ENCODE measurements around the gene CNN1.

The CNN1 gene

DNA sequence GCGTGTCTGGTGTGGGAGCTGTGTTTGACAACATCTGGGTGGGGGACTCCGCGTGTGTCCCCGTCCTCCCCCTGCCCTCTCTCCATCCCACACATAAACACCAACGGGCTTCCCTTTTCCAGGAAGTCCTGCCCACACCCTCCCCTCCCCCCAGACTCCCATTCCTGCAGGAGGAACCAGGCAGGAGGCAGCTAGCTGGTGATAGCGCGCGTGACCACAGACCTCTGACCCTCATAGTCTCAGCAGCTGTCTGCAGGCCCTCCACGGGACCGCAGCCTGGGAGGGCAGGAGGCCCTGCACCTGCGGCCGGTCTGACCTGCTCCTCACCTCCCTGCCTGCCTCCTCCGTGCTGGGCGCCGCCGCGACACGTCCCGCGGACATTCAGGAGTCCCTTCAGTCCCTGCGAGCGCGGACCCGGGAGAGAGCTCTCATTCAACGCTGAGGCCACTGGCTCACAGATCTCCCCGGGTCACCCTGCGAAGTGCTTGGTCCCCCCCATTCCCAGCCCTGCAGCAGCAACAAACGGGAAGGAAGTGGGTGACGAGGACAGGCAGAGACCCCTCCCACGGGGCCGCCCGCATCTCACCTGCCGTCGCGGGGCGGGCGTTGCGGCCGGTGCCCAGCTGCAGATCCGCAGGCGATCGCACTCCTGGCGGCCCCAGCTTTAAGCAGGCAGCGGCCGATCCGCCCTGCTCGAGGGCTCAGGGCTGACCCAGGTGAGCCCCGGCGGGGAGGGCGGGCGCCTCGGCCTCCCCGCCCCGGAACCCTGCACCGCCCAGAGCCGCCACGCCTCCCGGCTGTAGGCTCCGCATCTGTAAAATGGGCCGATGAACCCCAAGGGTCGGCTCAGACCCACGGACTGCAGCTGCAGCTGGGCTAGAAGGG, 39.8 kb downstream of the CNN1 start:
- peak overlapping the region in 2 of 5 donors; percentile 56 to 62 for H3K9ac ChIP-seq (ENCODE audit: low read length in 5 of 5)
- peaks cover 0 to 9% (median 0%) of the 10 kb centered on the region in 5 donors for H3K36me3 ChIP-seq (ENCODE audit: control insufficient read depth in 5 of 5, insufficient read depth in 5 of 5, low read length in 5 of 5)
- H3K27me3 ChIP-seq (ENCODE audit: control insufficient read depth in 5 of 5, insufficient read depth in 4 of 5, low read length in 5 of 5): peaks cover 12 to 20% (median 14%) of the 10 kb centered on the region in 5 donors
- peaks cover 5 to 26% (median 15%) of the 10 kb centered on the region in 5 donors for H3K4me1 ChIP-seq (ENCODE audit: control insufficient read depth in 5 of 5, insufficient read depth in 5 of 5, low read length in 5 of 5)
- no peak overlapping the region for H3K27ac ChIP-seq (ENCODE audit: low read depth, low read length)
- H3K4me3 ChIP-seq (ENCODE audit: low read depth in 1 of 5, low read length in 5 of 5): peak overlapping the region; percentile 19 to 64 (median 52)
- no peaks in the 10 kb centered on the region for H3K9me3 ChIP-seq (ENCODE audit: control insufficient read depth in 5 of 5, low read length in 5 of 5)

DNA sequence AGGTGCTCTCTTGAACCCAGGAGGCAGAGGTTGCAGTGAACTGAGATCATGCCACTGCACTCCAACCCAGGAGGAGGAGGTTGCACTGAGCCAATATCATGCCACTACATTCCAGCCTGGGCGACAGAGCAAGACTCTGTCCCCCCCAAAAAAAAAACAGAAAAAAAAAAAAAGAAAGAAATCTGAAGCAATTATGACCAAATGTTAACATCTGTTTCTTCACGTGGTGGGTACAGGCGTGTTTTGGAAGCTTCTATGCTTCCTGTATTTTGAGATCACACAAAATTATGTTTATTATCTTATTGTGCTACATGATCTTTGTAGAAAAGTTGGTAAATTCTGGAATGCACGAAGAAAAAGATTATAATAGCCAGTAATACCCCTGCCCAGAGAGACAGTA, 41.5 kb downstream of the CNN1 start:
- Histone ChIP-seq H3K27ac (ENCODE audit: low read depth, low read length) (no peak overlapping the region), H3K27me3 (ENCODE audit: control insufficient read depth in 5 of 5, insufficient read depth in 4 of 5, low read length in 5 of 5) (peaks cover 12 to 20% (median 14%) of the 10 kb centered on the region in 5 donors), H3K4me3 (ENCODE audit: low read depth in 1 of 5, low read length in 5 of 5) (no peak overlapping the region), H3K9ac (ENCODE audit: low read length in 5 of 5) (no peak overlapping the region), H3K4me1 (ENCODE audit: control insufficient read depth in 5 of 5, insufficient read depth in 5 of 5, low read length in 5 of 5) (peaks cover 5 to 26% (median 15%) of the 10 kb centered on the region in 5 donors), H3K36me3 (ENCODE audit: control insufficient read depth in 5 of 5, insufficient read depth in 5 of 5, low read length in 5 of 5) (peaks cover 0 to 7% (median 0%) of the 10 kb centered on the region in 5 donors), H3K9me3 (ENCODE audit: control insufficient read depth in 5 of 5, low read length in 5 of 5) (no peaks in the 10 kb centered on the region)

DNA sequence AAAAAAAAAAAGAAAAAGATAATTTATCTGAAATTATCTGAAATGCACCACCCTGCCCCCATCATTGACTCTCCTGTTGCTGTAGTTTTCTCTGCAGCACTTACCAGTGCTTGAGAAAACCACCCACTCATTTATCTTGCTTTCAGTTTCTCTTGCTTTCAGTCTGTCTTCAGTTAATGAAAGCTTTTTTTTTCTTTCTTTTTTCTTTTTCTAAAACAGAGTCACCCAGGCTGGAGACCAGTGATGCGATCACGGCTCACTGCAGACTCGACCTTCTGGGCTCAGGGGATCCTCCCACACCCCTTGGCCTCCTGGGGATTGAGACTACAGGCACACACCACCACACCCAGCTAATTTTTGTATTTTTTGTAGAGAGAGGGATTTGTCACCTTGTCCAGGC, 43.1 kb downstream of the CNN1 start:
- no peaks in the 10 kb centered on the region for H3K36me3 ChIP-seq (ENCODE audit: control insufficient read depth in 5 of 5, insufficient read depth in 5 of 5, low read length in 5 of 5)
- H3K9ac ChIP-seq (ENCODE audit: low read length in 5 of 5): no peak overlapping the region
- no peak overlapping the region for H3K4me3 ChIP-seq (ENCODE audit: low read depth in 1 of 5, low read length in 5 of 5)
- no peaks in the 10 kb centered on the region for H3K9me3 ChIP-seq (ENCODE audit: control insufficient read depth in 5 of 5, low read length in 5 of 5)
- H3K27me3 ChIP-seq (ENCODE audit: control insufficient read depth in 5 of 5, insufficient read depth in 4 of 5, low read length in 5 of 5): peaks cover 12 to 20% (median 14%) of the 10 kb centered on the region in 5 donors
- H3K27ac ChIP-seq (ENCODE audit: low read depth, low read length): no peak overlapping the region
- peaks cover 5 to 22% (median 15%) of the 10 kb centered on the region in 5 donors for H3K4me1 ChIP-seq (ENCODE audit: control insufficient read depth in 5 of 5, insufficient read depth in 5 of 5, low read length in 5 of 5)

DNA sequence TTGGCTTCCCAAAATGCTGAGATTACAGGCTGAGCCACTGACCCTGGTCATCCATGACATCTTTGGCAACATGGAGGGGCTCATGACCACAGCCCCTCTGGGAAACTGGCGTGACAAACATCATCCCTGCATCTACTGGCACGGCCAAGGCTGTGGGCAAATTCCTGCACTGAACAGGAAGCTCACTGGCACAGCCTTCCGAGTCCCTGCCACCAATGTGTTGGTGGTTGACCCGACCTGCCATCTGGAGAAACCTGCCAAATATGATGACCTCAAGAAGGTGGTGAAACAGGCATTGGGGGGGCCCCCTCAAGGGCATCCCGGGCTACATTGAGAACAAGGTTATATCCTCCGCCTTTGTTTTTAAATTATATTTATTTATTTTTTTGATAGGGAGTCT, 47.7 kb downstream of the CNN1 start:
- H3K27ac ChIP-seq (ENCODE audit: low read depth, low read length): no peak overlapping the region
- H3K9me3 ChIP-seq (ENCODE audit: control insufficient read depth in 5 of 5, low read length in 5 of 5): no peaks in the 10 kb centered on the region
- H3K4me1 ChIP-seq (ENCODE audit: control insufficient read depth in 5 of 5, insufficient read depth in 5 of 5, low read length in 5 of 5): peaks cover 0 to 5% (median 4%) of the 10 kb centered on the region in 5 donors
- H3K4me3 ChIP-seq (ENCODE audit: low read depth in 1 of 5, low read length in 5 of 5): no peak overlapping the region
- H3K9ac ChIP-seq (ENCODE audit: low read length in 5 of 5): no peak overlapping the region
- no peaks in the 10 kb centered on the region for H3K36me3 ChIP-seq (ENCODE audit: control insufficient read depth in 5 of 5, insufficient read depth in 5 of 5, low read length in 5 of 5)
- no peaks in the 10 kb centered on the region for H3K27me3 ChIP-seq (ENCODE audit: control insufficient read depth in 5 of 5, insufficient read depth in 4 of 5, low read length in 5 of 5)

DNA sequence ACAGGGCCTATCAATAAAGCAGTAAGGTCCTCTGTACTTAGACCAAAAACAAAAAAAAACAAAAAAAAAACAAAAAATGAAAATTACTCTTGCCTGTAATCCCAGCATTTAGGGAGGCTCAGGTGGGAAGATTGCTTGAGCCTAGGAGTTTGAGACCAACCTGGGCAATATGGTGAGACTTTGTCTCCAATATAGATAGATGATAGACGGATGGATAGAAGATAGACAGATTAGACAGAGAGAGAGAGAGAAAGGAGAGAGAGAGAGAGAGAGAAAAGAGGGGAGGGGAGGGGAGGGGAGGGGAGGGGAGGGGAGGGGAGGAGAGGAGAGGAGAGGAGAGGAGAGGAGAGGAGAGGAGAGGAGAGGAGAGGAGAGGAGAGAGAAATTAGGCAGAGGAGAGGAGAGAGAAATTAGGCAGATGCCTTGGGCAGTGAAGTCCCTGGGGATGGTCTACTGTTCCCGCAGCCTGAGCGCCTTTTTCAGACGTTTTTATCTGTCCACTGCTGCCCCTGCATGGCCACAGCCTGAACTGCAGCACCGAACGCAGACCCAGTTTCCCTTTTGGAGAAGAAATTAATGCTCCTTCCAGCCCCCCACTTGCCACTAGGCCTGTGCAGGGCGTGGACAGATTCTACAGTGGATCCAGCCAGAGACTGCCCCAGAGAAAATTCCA, 48.8 kb downstream of the CNN1 start:
- no peak overlapping the region for H3K4me3 ChIP-seq (ENCODE audit: low read depth in 1 of 5, low read length in 5 of 5)
- H3K4me1 ChIP-seq (ENCODE audit: control insufficient read depth in 5 of 5, insufficient read depth in 5 of 5, low read length in 5 of 5): peaks cover 0 to 5% (median 4%) of the 10 kb centered on the region in 5 donors
- H3K27me3 ChIP-seq (ENCODE audit: control insufficient read depth in 5 of 5, insufficient read depth in 4 of 5, low read length in 5 of 5): no peaks in the 10 kb centered on the region
- H3K9ac ChIP-seq (ENCODE audit: low read length in 5 of 5): no peak overlapping the region
- no peaks in the 10 kb centered on the region for H3K36me3 ChIP-seq (ENCODE audit: control insufficient read depth in 5 of 5, insufficient read depth in 5 of 5, low read length in 5 of 5)
- H3K9me3 ChIP-seq (ENCODE audit: control insufficient read depth in 5 of 5, low read length in 5 of 5): no peaks in the 10 kb centered on the region
- H3K27ac ChIP-seq (ENCODE audit: low read depth, low read length): no peak overlapping the region

DNA sequence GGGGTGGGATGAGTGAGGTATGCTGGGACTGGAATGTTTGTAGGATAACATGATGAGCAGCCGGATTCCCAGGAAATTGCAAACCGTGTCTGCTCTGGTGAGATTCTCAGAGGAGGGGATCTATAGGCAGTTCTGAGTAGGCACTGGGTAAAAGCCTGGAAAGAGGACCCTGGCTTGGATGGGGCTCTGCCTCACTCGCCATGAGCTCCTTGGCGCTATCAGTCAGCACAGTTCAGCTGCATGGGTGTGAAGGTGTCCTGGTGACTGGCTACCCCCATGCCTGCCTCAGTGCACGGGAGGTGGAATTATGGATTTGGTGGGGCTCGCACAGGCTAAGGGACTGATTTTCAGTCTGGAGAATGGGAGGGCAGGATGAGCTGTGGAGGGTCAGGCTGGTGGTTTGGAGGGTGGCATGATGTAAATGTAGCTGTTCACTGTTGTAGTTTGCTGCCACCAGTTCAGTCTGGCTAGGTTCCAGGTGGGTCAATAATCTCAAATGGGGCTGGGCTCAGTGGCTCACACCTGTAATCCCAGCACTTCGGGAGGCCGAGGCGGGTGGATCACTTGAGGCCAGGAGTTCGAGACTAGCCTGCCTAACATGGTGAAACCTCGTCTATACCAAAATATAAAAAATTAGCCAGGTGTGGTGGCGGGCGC, 49.5 kb downstream of the CNN1 start:
- Histone ChIP-seq H3K9me3 (ENCODE audit: control insufficient read depth in 5 of 5, low read length in 5 of 5) (no peaks in the 10 kb centered on the region), H3K9ac (ENCODE audit: low read length in 5 of 5) (peak overlapping the region in 1 of 5 donors; percentile 39), H3K4me3 (ENCODE audit: low read depth in 1 of 5, low read length in 5 of 5) (no peak overlapping the region), H3K36me3 (ENCODE audit: control insufficient read depth in 5 of 5, insufficient read depth in 5 of 5, low read length in 5 of 5) (no peaks in the 10 kb centered on the region), H3K27ac (ENCODE audit: low read depth, low read length) (no peak overlapping the region), H3K4me1 (ENCODE audit: control insufficient read depth in 5 of 5, insufficient read depth in 5 of 5, low read length in 5 of 5) (peaks cover 0 to 5% (median 4%) of the 10 kb centered on the region in 5 donors), H3K27me3 (ENCODE audit: control insufficient read depth in 5 of 5, insufficient read depth in 4 of 5, low read length in 5 of 5) (no peaks in the 10 kb centered on the region)

DNA sequence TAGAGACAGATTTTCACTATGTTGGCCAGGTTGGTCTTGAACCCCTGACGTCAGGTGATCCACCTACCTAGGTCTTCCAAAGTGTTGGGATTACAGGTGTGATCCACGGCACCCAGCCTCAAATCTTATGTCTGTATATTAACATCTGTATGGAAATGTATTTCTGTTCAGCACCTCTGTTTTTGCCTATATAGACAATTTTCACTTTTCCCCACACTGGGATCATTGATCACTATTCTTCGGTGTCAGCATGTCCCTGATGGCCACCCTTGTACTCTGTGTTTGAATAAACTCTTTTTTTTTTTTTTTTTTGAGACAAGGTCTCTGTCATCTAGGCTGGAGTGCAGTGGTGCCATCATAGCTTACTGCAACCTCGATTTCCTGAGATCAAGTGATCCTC, 55.4 kb downstream of the CNN1 start:
- Histone ChIP-seq H3K36me3 (ENCODE audit: control insufficient read depth in 5 of 5, insufficient read depth in 5 of 5, low read length in 5 of 5) (no peaks in the 10 kb centered on the region), H3K9me3 (ENCODE audit: control insufficient read depth in 5 of 5, low read length in 5 of 5) (no peaks in the 10 kb centered on the region), H3K4me1 (ENCODE audit: control insufficient read depth in 5 of 5, insufficient read depth in 5 of 5, low read length in 5 of 5) (peaks cover 0 to 25% (median 16%) of the 10 kb centered on the region in 5 donors), H3K27ac (ENCODE audit: low read depth, low read length) (no peak overlapping the region), H3K9ac (ENCODE audit: low read length in 5 of 5) (no peak overlapping the region), H3K4me3 (ENCODE audit: low read depth in 1 of 5, low read length in 5 of 5) (no peak overlapping the region), H3K27me3 (ENCODE audit: control insufficient read depth in 5 of 5, insufficient read depth in 4 of 5, low read length in 5 of 5) (no peaks in the 10 kb centered on the region)

DNA sequence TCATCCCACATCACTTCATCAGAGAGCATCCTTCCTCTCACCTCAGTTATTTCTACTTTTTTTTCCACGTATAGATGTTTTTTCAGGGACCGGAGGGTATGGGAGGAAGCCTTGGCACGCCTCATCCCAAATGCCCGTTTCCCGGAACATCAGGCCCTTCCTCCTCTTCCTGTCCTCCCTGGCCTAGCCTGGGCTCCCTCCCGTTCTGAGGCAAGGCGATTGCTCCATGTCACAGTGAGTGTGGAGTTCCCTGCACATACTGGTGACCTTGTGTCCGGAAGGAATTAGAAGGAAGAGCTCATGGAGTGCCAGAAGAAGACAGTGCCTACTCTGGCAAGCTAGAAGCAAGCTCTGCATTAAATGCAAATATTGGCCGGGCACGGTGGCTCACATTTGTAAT, 57.5 kb downstream of the CNN1 start:
- Histone ChIP-seq H3K4me3 (ENCODE audit: low read depth in 1 of 5, low read length in 5 of 5) (peak overlapping the region in 1 of 5 donors; percentile 98), H3K4me1 (ENCODE audit: control insufficient read depth in 5 of 5, insufficient read depth in 5 of 5, low read length in 5 of 5) (peaks cover 0 to 28% (median 16%) of the 10 kb centered on the region in 5 donors), H3K36me3 (ENCODE audit: control insufficient read depth in 5 of 5, insufficient read depth in 5 of 5, low read length in 5 of 5) (no peaks in the 10 kb centered on the region), H3K9ac (ENCODE audit: low read length in 5 of 5) (peak overlapping the region in 1 of 5 donors; percentile 11), H3K27ac (ENCODE audit: low read depth, low read length) (no peak overlapping the region), H3K9me3 (ENCODE audit: control insufficient read depth in 5 of 5, low read length in 5 of 5) (no peaks in the 10 kb centered on the region), H3K27me3 (ENCODE audit: control insufficient read depth in 5 of 5, insufficient read depth in 4 of 5, low read length in 5 of 5) (no peaks in the 10 kb centered on the region)

DNA sequence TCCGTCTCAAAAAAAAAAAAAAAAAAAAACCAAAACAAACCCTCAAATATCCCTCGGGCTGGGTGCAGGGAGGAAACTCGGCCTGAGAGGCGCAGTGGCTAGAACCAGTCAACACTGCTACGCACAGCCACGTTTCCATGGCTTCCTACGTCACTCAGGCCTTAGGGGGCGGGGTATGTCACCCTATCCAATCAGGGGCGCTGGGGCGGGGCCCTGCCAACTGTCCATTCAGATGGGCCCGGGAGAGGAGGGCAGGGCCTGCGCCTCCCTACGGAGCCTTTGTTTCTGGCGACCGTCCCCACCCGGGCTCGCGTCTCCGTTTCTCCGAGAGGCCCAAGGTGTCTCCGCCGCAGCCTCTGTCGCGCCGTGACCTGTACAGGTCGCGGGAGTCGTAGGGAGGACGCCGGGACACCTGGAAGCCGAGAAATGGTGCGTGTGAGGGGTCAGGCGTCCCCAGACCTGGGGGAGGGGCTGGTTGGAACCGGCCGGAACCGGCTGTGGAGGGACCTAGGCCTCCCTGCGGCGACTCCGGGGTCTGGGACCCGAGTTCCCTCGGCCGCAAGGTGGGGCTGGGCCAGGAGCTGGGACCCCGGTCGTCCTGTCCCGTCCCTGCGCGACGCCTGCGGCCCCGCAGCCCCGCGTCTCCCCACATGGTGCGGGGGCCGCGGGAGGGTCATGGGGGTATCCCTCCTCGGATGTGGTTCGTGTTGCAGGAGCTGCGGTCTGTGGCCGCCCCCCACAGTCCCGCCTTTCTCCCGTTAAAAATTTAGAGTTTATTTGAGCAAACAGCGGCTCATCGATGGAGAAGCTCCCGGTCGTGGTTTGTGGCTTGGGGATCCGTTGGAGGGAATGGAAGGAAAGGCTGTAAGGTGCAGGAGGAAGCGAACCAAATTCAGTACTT, 58.8 kb downstream of the CNN1 start, which contains the start of gene ZNF627:
ZNF627 (plus strand) TSS at position 282 of the 901 bp plus-strand sequence; CDS start at position 427, 145 bp downstream.
- Histone ChIP-seq H3K27ac (ENCODE audit: low read depth, low read length) (peak within 1 kb of the TSS; percentile 69), H3K9ac (ENCODE audit: low read length in 5 of 5) (peak within 1 kb of the TSS; percentile 48 to 97 (median 94)), H3K27me3 (ENCODE audit: control insufficient read depth in 5 of 5, insufficient read depth in 4 of 5, low read length in 5 of 5) (no peaks in the 10 kb centered on the region), H3K9me3 (ENCODE audit: control insufficient read depth in 5 of 5, low read length in 5 of 5) (no peaks in the 10 kb centered on the region), H3K36me3 (ENCODE audit: control insufficient read depth in 5 of 5, insufficient read depth in 5 of 5, low read length in 5 of 5) (no peaks in the 10 kb centered on the region), H3K4me3 (ENCODE audit: low read depth in 1 of 5, low read length in 5 of 5) (peak within 1 kb of the TSS; percentile 91 to 98 (median 94)), H3K4me1 (ENCODE audit: control insufficient read depth in 5 of 5, insufficient read depth in 5 of 5, low read length in 5 of 5) (peaks cover 0 to 28% (median 16%) of the 10 kb centered on the region in 5 donors)

All from subcutaneous abdominal adipose tissue (tissue), 5 donors.